ENCODE results near the gene TH. TPM values are rescaled to one million over a fixed set of nuclear protein-coding genes. Genes with fewer than 3 reads are reported as not detected.

The TH gene
- total and polyA plus RNA-seq, 2 donors from 2014 or later: not detected

DNA sequence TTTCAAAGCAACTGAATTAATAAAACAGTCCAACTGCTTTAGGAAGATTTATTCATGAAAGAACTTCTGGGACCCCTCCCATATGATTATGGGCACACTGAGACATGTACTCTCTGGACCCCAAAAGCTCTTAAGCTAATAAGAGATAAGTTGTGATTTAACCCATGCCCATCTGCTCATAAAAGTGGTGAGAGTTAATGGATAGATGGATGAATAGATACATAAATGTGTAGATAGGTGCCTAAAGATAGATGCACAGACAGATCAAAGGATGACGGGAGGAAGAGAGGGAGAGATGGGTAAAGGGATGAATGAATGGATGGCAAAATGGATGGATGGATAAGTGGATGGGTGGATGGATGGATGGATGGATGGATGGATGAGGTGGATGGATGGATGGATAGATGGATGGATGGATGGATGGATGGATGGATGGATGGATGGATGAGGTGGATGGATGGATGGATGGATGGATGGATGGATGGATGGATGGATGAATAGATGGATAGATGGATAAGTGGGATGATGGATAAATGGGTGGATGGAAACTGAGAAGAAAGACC is 29.4 kb upstream of the TH start:
- Histone ChIP-seq H3K9ac (ENCODE audit: low read length in 3 of 3) (no peak overlapping the region), H3K9me3 (ENCODE audit: control insufficient read depth in 2 of 3, insufficient read depth in 1 of 3, low read length in 3 of 3) (no peaks in the 10 kb centered on the region), H3K4me3 (ENCODE audit: low read length in 3 of 3) (no peak overlapping the region), H3K27ac (ENCODE audit: low read depth in 2 of 2, low read length in 2 of 2) (no peak overlapping the region), H3K36me3 (ENCODE audit: control insufficient read depth in 2 of 3, insufficient read depth in 3 of 3, low read length in 3 of 3) (no peaks in the 10 kb centered on the region), H3K27me3 (ENCODE audit: control insufficient read depth, insufficient read depth, low read length) (no peaks in the 10 kb centered on the region), H3K4me1 (ENCODE audit: control insufficient read depth in 2 of 3, insufficient read depth in 2 of 3, low read depth in 1 of 3, low read length in 3 of 3) (peaks cover 0 to 4% (median 3%) of the 10 kb centered on the region in 3 donors)
- intact Hi-C loops (cut with DNase I): no loop called here
- DNase-seq (no peak), FAIRE-seq (no peak)
- TF ChIP-seq, protein P1, sequence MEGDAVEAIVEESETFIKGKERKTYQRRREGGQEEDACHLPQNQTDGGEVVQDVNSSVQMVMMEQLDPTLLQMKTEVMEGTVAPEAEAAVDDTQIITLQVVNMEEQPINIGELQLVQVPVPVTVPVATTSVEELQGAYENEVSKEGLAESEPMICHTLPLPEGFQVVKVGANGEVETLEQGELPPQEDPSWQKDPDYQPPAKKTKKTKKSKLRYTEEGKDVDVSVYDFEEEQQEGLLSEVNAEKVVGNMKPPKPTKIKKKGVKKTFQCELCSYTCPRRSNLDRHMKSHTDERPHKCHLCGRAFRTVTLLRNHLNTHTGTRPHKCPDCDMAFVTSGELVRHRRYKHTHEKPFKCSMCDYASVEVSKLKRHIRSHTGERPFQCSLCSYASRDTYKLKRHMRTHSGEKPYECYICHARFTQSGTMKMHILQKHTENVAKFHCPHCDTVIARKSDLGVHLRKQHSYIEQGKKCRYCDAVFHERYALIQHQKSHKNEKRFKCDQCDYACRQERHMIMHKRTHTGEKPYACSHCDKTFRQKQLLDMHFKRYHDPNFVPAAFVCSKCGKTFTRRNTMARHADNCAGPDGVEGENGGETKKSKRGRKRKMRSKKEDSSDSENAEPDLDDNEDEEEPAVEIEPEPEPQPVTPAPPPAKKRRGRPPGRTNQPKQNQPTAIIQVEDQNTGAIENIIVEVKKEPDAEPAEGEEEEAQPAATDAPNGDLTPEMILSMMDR (IDR thresholded peaks at IDR 0.05; ENCODE audit: borderline replicate concordance, extremely low read depth, insufficient read depth): no peak

DNA sequence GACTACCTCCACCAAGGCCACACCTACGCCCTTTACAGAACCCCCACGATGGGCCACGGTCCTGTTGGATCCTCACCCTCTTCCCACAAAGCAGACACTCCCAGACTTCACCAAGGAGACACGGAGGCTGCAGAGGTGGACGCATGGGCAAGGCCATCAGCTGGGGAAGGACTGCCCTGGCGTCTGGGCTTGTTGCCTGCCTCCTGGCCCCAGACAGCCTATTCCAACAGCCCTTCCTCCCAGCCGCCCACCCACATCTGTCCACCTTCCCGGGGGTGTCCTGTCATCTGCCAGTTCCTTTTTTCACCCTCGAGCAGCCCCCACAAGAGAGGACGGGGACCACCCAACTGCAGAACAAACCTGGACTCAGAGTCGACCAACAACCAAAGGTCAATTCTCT is 28.9 kb upstream of the TH start:
- DNase-seq (peak in 1 of 5 donors; percentile 59), FAIRE-seq (no peak)
- Histone ChIP-seq H3K4me1 (ENCODE audit: control insufficient read depth in 2 of 3, insufficient read depth in 2 of 3, low read depth in 1 of 3, low read length in 3 of 3) (peaks cover 0 to 4% (median 3%) of the 10 kb centered on the region in 3 donors), H3K36me3 (ENCODE audit: control insufficient read depth in 2 of 3, insufficient read depth in 3 of 3, low read length in 3 of 3) (no peaks in the 10 kb centered on the region), H3K27ac (ENCODE audit: low read depth in 2 of 2, low read length in 2 of 2) (no peak overlapping the region), H3K27me3 (ENCODE audit: control insufficient read depth, insufficient read depth, low read length) (no peaks in the 10 kb centered on the region), H3K9me3 (ENCODE audit: control insufficient read depth in 2 of 3, insufficient read depth in 1 of 3, low read length in 3 of 3) (no peaks in the 10 kb centered on the region), H3K9ac (ENCODE audit: low read length in 3 of 3) (no peak overlapping the region), H3K4me3 (ENCODE audit: low read length in 3 of 3) (no peak overlapping the region)
- TF ChIP-seq, protein P1 (IDR thresholded peaks at IDR 0.05; ENCODE audit: borderline replicate concordance, extremely low read depth, insufficient read depth): no peak
- intact Hi-C loops (cut with DNase I): no loop called here

DNA sequence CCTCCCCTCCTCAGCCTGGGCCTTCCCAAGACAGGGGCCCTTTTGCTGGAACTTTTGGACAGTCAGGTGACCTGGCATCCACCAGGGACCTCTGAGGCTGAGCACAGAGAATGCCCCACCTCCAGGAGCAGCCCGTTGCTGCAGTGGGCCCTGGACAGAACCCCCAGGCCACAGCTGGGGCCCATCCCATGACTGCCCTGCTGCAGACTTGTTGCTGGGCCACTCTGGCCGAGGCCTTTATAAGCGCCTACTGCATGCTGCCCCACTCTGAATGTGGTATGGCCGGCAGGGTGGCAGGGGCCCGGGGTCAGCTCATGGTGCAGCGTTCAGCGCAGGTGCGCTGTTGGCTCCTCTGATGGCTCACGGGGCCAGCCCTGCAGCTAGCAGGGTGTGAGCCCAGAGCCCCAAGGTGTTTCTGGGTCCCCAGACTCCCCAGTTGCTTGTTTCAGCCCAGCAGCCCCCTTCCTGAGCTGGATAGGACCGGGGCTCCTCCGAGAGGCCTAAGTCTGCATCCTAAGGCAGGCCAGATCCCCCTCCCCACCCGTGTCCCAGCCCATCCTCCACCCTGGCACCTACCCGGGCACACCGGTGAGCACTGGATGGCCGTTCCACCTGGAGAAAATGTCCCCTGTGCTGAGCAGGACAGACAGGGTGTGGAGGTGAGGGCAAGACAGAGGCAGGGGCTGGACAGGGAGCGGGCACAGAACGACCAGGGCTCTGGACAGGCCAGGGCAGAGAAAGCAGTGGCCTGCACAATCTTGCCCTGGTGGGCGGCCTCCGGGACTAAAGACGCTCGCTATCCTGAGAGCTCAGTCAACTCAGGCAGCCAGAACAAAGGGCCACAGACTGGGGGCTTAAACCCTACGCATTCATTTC is 28.1 kb upstream of the TH start:
- FAIRE-seq: no peak
- peaks cover 0 to 4% (median 3%) of the 10 kb centered on the region in 3 donors for H3K4me1 ChIP-seq (ENCODE audit: control insufficient read depth in 2 of 3, insufficient read depth in 2 of 3, low read depth in 1 of 3, low read length in 3 of 3)
- intact Hi-C loops (cut with DNase I): loop anchor here (5.0 kb wide), 1 partner anchor 223 kb away; no protein-coding TSS in a partner anchor
- H3K27me3 ChIP-seq (ENCODE audit: control insufficient read depth, insufficient read depth, low read length): no peaks in the 10 kb centered on the region
- H3K9ac ChIP-seq (ENCODE audit: low read length in 3 of 3): no peak overlapping the region
- TF ChIP-seq, protein P1 (IDR thresholded peaks at IDR 0.05; ENCODE audit: borderline replicate concordance, extremely low read depth, insufficient read depth): no peak
- DNase-seq: peak in 2 of 5 donors; percentile 34 to 70
- H3K4me3 ChIP-seq (ENCODE audit: low read length in 3 of 3): no peak overlapping the region
- no peaks in the 10 kb centered on the region for H3K9me3 ChIP-seq (ENCODE audit: control insufficient read depth in 2 of 3, insufficient read depth in 1 of 3, low read length in 3 of 3)
- no peak overlapping the region for H3K27ac ChIP-seq (ENCODE audit: low read depth in 2 of 2, low read length in 2 of 2)
- H3K36me3 ChIP-seq (ENCODE audit: control insufficient read depth in 2 of 3, insufficient read depth in 3 of 3, low read length in 3 of 3): no peaks in the 10 kb centered on the region
